ENCODE data around the gene KIAA0513.

KIAA0513 gene

DNA sequence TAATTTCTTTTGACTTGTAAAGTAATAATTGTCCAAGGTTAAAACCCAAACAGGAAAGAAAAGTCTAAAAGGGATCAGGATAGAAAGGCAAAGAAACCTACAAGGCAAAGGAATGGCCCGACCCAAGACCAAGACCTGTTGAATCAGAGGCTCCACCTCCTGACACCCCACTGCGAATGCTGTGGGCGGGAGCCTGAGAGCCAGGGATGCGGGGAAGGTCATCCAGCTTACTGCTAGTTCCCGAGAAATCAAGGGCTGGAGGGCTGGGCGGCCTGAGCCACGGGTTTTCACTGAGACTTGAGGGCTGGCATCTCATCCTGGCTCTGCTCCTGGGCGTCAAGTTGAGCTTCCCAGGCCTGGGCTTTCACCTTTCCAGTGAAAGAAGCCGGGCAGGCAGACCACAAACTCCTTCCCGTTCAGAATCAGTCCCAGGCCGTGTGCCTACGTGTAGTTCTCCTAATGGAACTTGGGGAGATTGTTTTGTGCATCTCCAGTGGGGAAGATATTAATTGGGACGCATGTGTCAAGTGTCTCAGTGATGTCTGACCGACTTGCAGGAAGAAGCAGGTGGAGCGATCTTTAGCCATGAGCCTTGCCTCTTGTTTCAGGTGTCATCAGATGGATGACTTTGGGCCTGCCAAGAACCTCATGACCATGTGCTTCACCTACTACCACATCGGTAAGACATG is 47.8 kb downstream of the KIAA0513 start:
- Histone ChIP-seq H3K36me3 (ENCODE audit: control insufficient read depth, insufficient read depth, low read length) (no peaks in the 10 kb centered on the region), H3K9me3 (ENCODE audit: control insufficient read depth, low read length) (no peaks in the 10 kb centered on the region), H2AFZ (no peak overlapping the region), H3K4me2 (ENCODE audit: low read length) (no peak overlapping the region), H3K4me3 (ENCODE audit: low read depth, low read length) (no peak overlapping the region), H3K27me3 (ENCODE audit: control insufficient read depth, insufficient read depth, low read length) (no peaks in the 10 kb centered on the region), H3K79me2 (no peaks in the 10 kb centered on the region), H3K27ac (no peak overlapping the region), H3K4me1 (no peaks in the 10 kb centered on the region), H3K9ac (no peak overlapping the region)
- TF ChIP-seq CTCF (IDR thresholded peaks at IDR 0.05): no peak

DNA sequence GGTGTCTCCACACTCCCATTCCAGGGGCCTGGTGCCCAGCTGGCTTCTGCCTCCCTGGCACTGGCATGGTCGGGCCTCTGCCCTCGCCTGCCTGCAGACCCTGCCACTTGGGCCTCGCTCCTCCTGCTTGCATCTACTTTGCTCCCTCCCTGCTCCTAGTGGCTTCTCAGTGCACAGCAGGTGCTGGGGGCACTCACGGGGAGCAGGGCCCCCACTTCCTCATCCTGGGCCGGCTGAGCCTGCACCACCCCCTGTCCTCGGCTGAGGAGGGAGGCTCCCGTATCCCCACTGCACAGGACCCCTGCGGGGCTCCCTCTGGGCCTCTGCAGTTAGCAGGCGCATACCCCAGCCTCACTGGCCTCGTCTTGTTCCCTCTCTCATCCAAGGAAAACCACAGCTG is 49.4 kb downstream of the KIAA0513 start:
- Histone ChIP-seq H2AFZ (no peak overlapping the region), H3K9me3 (ENCODE audit: control insufficient read depth, low read length) (no peaks in the 10 kb centered on the region), H3K9ac (no peak overlapping the region), H3K4me2 (ENCODE audit: low read length) (no peak overlapping the region), H3K79me2 (no peaks in the 10 kb centered on the region), H3K4me3 (ENCODE audit: low read depth, low read length) (no peak overlapping the region), H3K27me3 (ENCODE audit: control insufficient read depth, insufficient read depth, low read length) (no peaks in the 10 kb centered on the region), H3K36me3 (ENCODE audit: control insufficient read depth, insufficient read depth, low read length) (no peaks in the 10 kb centered on the region), H3K27ac (no peak overlapping the region), H3K4me1 (no peaks in the 10 kb centered on the region)
- TF ChIP-seq CTCF (IDR thresholded peaks at IDR 0.05): no peak

GRCh38 chr16:85077576-85078125 is 50.1 kb downstream of the KIAA0513 start:
- no peak for TF ChIP-seq CTCF (IDR thresholded peaks at IDR 0.05)
- H3K4me2 ChIP-seq (ENCODE audit: low read length): no peak overlapping the region
- H3K27ac ChIP-seq: no peak overlapping the region
- H3K4me3 ChIP-seq (ENCODE audit: low read depth, low read length): no peak overlapping the region
- H3K36me3 ChIP-seq (ENCODE audit: control insufficient read depth, insufficient read depth, low read length): no peaks in the 10 kb centered on the region
- H3K9ac ChIP-seq: no peak overlapping the region
- no peaks in the 10 kb centered on the region for H3K79me2 ChIP-seq
- no peak overlapping the region for H2AFZ ChIP-seq
- H3K9me3 ChIP-seq (ENCODE audit: control insufficient read depth, low read length): no peaks in the 10 kb centered on the region
- H3K4me1 ChIP-seq: no peaks in the 10 kb centered on the region
- H3K27me3 ChIP-seq (ENCODE audit: control insufficient read depth, insufficient read depth, low read length): no peaks in the 10 kb centered on the region

- H3K4me1 ChIP-seq: no peaks in the 10 kb centered on the region
- H3K9ac ChIP-seq: no peak overlapping the region
- H3K4me2 ChIP-seq (ENCODE audit: low read length): no peak overlapping the region
- no peaks in the 10 kb centered on the region for H3K27me3 ChIP-seq (ENCODE audit: control insufficient read depth, insufficient read depth, low read length)
- no peaks in the 10 kb centered on the region for H3K9me3 ChIP-seq (ENCODE audit: control insufficient read depth, low read length)
- no peaks in the 10 kb centered on the region for H3K36me3 ChIP-seq (ENCODE audit: control insufficient read depth, insufficient read depth, low read length)
- no peaks in the 10 kb centered on the region for H3K79me2 ChIP-seq
- no peak overlapping the region for H3K27ac ChIP-seq
- H2AFZ ChIP-seq: no peak overlapping the region
- no peak for TF ChIP-seq CTCF (IDR thresholded peaks at IDR 0.05)
- H3K4me3 ChIP-seq (ENCODE audit: low read depth, low read length): no peak overlapping the region
These were observed 50.6 kb downstream of the KIAA0513 start for GRCh38 chr16:85078226-85078625.

DNA sequence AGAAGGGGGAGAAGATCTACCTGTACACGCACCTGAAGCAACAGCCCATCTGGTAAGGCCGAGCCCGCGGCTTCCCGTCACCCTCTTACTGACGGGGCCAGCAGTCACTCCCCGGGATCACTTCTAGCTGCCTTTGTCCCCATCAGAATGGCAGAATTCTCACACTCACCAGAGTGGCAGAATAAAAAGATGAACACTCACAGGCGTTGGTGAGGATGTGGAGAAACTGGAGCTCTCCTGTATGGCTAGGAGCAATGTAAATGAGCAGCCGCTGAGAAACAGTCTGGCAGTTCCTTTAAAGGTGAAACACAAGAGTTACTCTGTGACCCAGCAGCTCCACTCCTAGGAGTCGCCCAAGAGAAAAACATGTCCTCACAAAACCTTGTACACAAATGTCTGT is 51.4 kb downstream of the KIAA0513 start:
- Histone ChIP-seq H3K79me2 (no peaks in the 10 kb centered on the region), H3K4me2 (ENCODE audit: low read length) (no peak overlapping the region), H3K27me3 (ENCODE audit: control insufficient read depth, insufficient read depth, low read length) (no peaks in the 10 kb centered on the region), H3K36me3 (ENCODE audit: control insufficient read depth, insufficient read depth, low read length) (no peaks in the 10 kb centered on the region), H3K9me3 (ENCODE audit: control insufficient read depth, low read length) (no peaks in the 10 kb centered on the region), H2AFZ (no peak overlapping the region), H3K27ac (no peak overlapping the region), H3K9ac (no peak overlapping the region), H3K4me1 (no peaks in the 10 kb centered on the region), H3K4me3 (ENCODE audit: low read depth, low read length) (no peak overlapping the region)
- TF ChIP-seq CTCF (IDR thresholded peaks at IDR 0.05): no peak
